ENCODE measurements around the gene TEN1.
"Not testable (repeated sequence)": the region's sequence is repeated elsewhere in the genome, so short reads cannot be mapped to it uniquely, and the experiment has no call there.

TEN1 gene

GRCh38 chr17:76032780-76033108, 53.7 kb downstream of the TEN1 start:
- DNase-seq, result no peak

- no peak for DNase-seq
Measured at GRCh38 chr17:76033139-76033538, 54.1 kb downstream of the TEN1 start.

GRCh38 chr17:76034428-76035350, 55.6 kb downstream of the TEN1 start:
- no peak for DNase-seq

GRCh38 chr17:76036497-76037261, 57.6 kb downstream of the TEN1 start:
- DNase-seq, result no peak

GRCh38 chr17:76038050-76038449, 59.0 kb downstream of the TEN1 start:
- DNase-seq, result no peak

GRCh38 chr17:76039121-76039520, 60.1 kb downstream of the TEN1 start:
- no peak for DNase-seq

- no peak for DNase-seq
Measured at GRCh38 chr17:76040376-76040775, 61.3 kb downstream of the TEN1 start.

GRCh38 chr17:76042868-76043267, 63.8 kb downstream of the TEN1 start:
- DNase-seq, result not testable (repeated sequence)

GRCh38 chr17:76044475-76045007, 65.5 kb downstream of the TEN1 start:
- not testable (repeated sequence) for DNase-seq

GRCh38 chr17:76046064-76046463, 67.0 kb downstream of the TEN1 start:
- no peak for DNase-seq

- DNase-seq, result no peak
Measured at GRCh38 chr17:76048025-76048605, 69.1 kb downstream of the TEN1 start.

- DNase-seq, result no peak
Measured at GRCh38 chr17:76048711-76049110, 69.7 kb downstream of the TEN1 start.

- no peak for DNase-seq
Measured at GRCh38 chr17:76049239-76049638, 70.2 kb downstream of the TEN1 start.

GRCh38 chr17:76049836-76050537, 70.9 kb downstream of the TEN1 start:
- no peak for DNase-seq
